K562 (cell line): Measurements from ENCODE around the gene RHBG. TPM values are rescaled to one million over a fixed set of nuclear protein-coding genes. Genes with fewer than 3 reads are reported as not detected.

ENCODE experiments used
- ARID2 ChIP-seq: fragments of 450-650 bp; IDR thresholded peaks from 2 replicates; pipeline ENCODE4 v1.6.1; 2017; ENCODE audit warnings: antibody characterized with exemption, mild to moderate bottlenecking
- DEAF1 ChIP-seq: fragments of 450-650 bp; formaldehyde crosslinking; IDR thresholded peaks from 2 replicates; pipeline ENCODE4 v1.4.0; 2020; ENCODE audit warnings: mild to moderate bottlenecking, moderate library complexity
- ESRRA ChIP-seq: fragments of 450-650 bp; IDR thresholded peaks from 2 replicates; pipeline ENCODE4 v1.6.1; 2014; ENCODE audit warnings: low read depth, mild to moderate bottlenecking, moderate library complexity, borderline replicate concordance
- FOXA3 ChIP-seq, 2 experiments: fragments of 450-650 bp in 1 of 2; sonication (generic) in 1 of 2; formaldehyde crosslinking; IDR thresholded peaks in 1 of 2; conservative IDR thresholded peaks in 1 of 2; 2 replicates each; pipeline versions ENCODE4 v1.4.0 to v1.8.0; 2020 to 2022; ENCODE audit warnings: mild to moderate bottlenecking in 2 of 2, missing genetic modification reagents in 1 of 2
- GTF2F1 ChIP-seq: IDR thresholded peaks from 2 replicates; pipeline ENCODE4 v1.6.1; 2011; ENCODE audit warnings: low read depth, low read length, improper control_type of control experiment
- HEY1 ChIP-seq: fragments of 250-450 bp; sonication (Bioruptor Pico); IDR thresholded peaks from 2 replicates; pipeline ENCODE4 v1.5.0; 2020; ENCODE audit warnings: mild to moderate bottlenecking, moderate library complexity, borderline replicate concordance
- MBD2 ChIP-seq: sonication (generic); IDR thresholded peaks from 2 replicates; pipeline ENCODE4 v1.6.1; 2016; ENCODE audit warnings: low read depth, borderline replicate concordance
- MTA1 ChIP-seq: fragments of 450-650 bp; IDR thresholded peaks from 2 replicates; pipeline ENCODE4 v1.6.1; 2017; ENCODE audit warnings: borderline replicate concordance
- NCOA6 ChIP-seq: fragments of 450-650 bp; IDR thresholded peaks from 2 replicates; pipeline ENCODE4 v1.6.1; 2017; ENCODE audit warnings: mild to moderate bottlenecking
- NUFIP1 ChIP-seq: fragments of 450-650 bp; IDR thresholded peaks from 2 replicates; pipeline ENCODE4 v1.6.1; 2018; ENCODE audit not compliant: partially characterized antibody
- POLR3A ChIP-seq: IDR thresholded peaks from 2 replicates; pipeline ENCODE4 v1.6.1; 2011; ENCODE audit warnings: borderline replicate concordance, mild to moderate bottlenecking, moderate library complexity; ENCODE audit not compliant: insufficient read length, insufficient read depth; ENCODE audit errors: extremely low read depth
- TAF9B ChIP-seq: fragments of 450-650 bp; IDR thresholded peaks from 2 replicates; pipeline ENCODE4 v1.6.1; 2018; ENCODE audit warnings: mild to moderate bottlenecking; ENCODE audit not compliant: partially characterized antibody
- TCF7 ChIP-seq: sonication (generic); IDR thresholded peaks from 2 replicates; pipeline ENCODE4 v1.6.1; 2016; ENCODE audit warnings: antibody characterized with exemption, borderline replicate concordance
- ZNF175 ChIP-seq: fragments of 200-800 bp; sonication (Bioruptor generic); IDR thresholded peaks from 2 replicates; pipeline ENCODE4 v1.6.1; 2016; ENCODE audit warnings: low read depth, mild to moderate bottlenecking, missing genetic modification characterization, missing compliant biosample characterization
- ZNF699 ChIP-seq: fragments of 250-450 bp; sonication (Bioruptor Pico); IDR thresholded peaks from 2 replicates; pipeline ENCODE4 v1.8.0; 2021; ENCODE audit warnings: mild to moderate bottlenecking, moderate library complexity; ENCODE audit not compliant: insufficient replicate concordance
- polyA plus RNA-seq, 8 experiments: library from polyadenylated mRNA; depleted of rRNA in 4 of 8; stranded (reverse) in 5 of 8; unstranded in 3 of 8; fragments of >200 nt; fragmentation: Nextera tagmentation in 2 of 8; fragmentation: Illumina TruSeq in 1 of 8; extraction: Ambion mirVana in 2 of 8; extraction: Trizol in 1 of 8; gene quantifications; 2 replicates each; pipeline versions ENCODE4 v1.2.1 to v1.2.3, GENCODE V29; 2011 to 2014; ENCODE audit warnings: inconsistent platforms in 1 of 8, missing spikeins in 1 of 8
- total RNA-seq, 7 experiments: library from RNA; depleted of rRNA in 6 of 7; stranded (reverse); fragments of >200 nt in 6 of 7; fragmentation: Illumina TruSeq in 2 of 7; extraction: Trizol in 2 of 7; gene quantifications; 2 replicates each; pipeline versions ENCODE4 v1.2.1 to v1.2.3, GENCODE V29; 2011 to 2021; ENCODE audit warnings: low replicate concordance in 1 of 7
- TF ChIP-seq, protein P1 (sequence below), 2 experiments: IDR thresholded peaks in 1 of 2; conservative IDR thresholded peaks in 1 of 2; 2 replicates each; pipeline ENCODE4 v1.6.1; 2016; ENCODE audit warnings: low read depth in 2 of 2, mild to moderate bottlenecking in 1 of 2, missing compliant biosample characterization in 1 of 2, missing genetic modification characterization in 1 of 2, moderate library complexity in 1 of 2
- TF ChIP-seq, protein P2 (sequence below): fragments of 150-350 bp; conservative IDR thresholded peaks from 2 replicates; pipeline ENCODE4 v1.6.1; 2014; ENCODE audit warnings: low read length
- TF ChIP-seq, protein P3 (sequence below): fragments of 450-650 bp; IDR thresholded peaks from 2 replicates; pipeline ENCODE4 v1.6.1; 2014; ENCODE audit warnings: low read depth, mild to moderate bottlenecking, moderate library complexity, borderline replicate concordance

RHBG gene
- total and polyA plus RNA-seq, 9 of the 15 experiments (the other 6 are each of a cell fraction or from before 2014, with no cell fraction given): not detected

DNA sequence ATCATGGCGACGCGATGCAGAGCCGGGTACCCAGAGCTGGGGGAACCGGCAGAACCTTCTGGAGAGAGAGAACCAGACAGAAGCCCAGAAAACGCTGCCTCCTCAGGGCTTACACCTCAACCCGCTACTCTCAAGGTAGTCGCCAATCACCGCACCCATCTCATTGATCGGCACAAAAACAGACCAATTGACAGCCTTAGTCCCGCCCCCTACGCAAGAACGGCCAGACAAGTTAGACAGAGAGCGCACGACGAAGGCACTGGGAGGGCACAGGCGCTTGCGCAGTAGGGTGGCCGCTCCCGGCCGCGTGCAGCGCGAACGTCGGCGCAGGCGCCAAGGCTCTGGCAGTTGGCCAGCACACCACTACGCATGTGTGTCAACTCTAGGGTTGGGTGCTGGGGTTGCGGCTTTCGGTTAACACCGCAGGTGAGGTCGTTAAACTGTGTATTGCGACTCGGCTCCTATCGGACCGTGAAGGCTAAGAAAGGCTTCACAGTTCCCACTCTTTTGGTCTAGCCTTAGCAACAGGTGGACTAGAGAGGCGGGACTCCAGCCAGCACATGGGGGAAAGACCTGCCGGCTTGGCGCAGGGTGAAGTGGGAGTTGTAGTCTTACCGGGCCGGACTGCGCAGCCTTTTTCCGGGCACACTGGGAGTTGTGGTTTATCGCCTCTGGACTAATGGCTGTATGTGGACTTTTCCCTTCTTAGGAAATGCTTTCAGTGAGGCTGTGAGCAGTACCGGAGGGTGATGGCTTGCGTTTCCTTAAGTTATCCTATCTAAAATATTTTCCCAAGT is 30.6 kb upstream of the RHBG start, which contains the start of the genes CCT3 and TSACC (continued):
- TF ChIP-seq, protein P1, sequence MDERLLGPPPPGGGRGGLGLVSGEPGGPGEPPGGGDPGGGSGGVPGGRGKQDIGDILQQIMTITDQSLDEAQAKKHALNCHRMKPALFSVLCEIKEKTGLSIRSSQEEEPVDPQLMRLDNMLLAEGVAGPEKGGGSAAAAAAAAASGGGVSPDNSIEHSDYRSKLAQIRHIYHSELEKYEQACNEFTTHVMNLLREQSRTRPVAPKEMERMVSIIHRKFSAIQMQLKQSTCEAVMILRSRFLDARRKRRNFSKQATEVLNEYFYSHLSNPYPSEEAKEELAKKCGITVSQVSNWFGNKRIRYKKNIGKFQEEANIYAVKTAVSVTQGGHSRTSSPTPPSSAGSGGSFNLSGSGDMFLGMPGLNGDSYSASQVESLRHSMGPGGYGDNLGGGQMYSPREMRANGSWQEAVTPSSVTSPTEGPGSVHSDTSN (CRISPR knock-in tag; IDR thresholded peaks at IDR 0.05; ENCODE audit: low read depth): peak; percentile 95
- TF ChIP-seq, protein P1 (tag; conservative IDR thresholded peaks at IDR 0.05; ENCODE audit: low read depth): peak; percentile 99
- TF ChIP-seq NUFIP1 (no peak), MTA1 (no peak; the same call in 1 of the 2 replicates), GTF2F1 (no peak), ZNF699 (CRISPR knock-in tag) (no peak), TCF7 (peak; percentile 37; the same call in 1 of the 2 replicates), ARID2 (no peak), TAF9B (peak; percentile 78), DEAF1 (CRISPR knock-in tag) (no peak), FOXA3 (CRISPR knock-in tag; conservative IDR thresholded peaks at IDR 0.05 in 1 of 2, IDR thresholded peaks at IDR 0.05 in 1 of 2) (no peak), POLR3A (no peak), NCOA6 (no peak), ESRRA (peak; percentile 36; the same call in 1 of the 2 replicates), ZNF175 (no peak), HEY1 (CRISPR knock-in tag) (no peak), MBD2 (peak; percentile 98)
- TF ChIP-seq, protein P2, sequence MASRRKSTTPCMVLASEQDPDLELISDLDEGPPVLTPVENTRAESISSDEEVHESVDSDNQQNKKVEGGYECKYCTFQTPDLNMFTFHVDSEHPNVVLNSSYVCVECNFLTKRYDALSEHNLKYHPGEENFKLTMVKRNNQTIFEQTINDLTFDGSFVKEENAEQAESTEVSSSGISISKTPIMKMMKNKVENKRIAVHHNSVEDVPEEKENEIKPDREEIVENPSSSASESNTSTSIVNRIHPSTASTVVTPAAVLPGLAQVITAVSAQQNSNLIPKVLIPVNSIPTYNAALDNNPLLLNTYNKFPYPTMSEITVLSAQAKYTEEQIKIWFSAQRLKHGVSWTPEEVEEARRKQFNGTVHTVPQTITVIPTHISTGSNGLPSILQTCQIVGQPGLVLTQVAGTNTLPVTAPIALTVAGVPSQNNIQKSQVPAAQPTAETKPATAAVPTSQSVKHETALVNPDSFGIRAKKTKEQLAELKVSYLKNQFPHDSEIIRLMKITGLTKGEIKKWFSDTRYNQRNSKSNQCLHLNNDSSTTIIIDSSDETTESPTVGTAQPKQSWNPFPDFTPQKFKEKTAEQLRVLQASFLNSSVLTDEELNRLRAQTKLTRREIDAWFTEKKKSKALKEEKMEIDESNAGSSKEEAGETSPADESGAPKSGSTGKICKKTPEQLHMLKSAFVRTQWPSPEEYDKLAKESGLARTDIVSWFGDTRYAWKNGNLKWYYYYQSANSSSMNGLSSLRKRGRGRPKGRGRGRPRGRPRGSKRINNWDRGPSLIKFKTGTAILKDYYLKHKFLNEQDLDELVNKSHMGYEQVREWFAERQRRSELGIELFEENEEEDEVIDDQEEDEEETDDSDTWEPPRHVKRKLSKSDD: no peak
- TF ChIP-seq, protein P3, sequence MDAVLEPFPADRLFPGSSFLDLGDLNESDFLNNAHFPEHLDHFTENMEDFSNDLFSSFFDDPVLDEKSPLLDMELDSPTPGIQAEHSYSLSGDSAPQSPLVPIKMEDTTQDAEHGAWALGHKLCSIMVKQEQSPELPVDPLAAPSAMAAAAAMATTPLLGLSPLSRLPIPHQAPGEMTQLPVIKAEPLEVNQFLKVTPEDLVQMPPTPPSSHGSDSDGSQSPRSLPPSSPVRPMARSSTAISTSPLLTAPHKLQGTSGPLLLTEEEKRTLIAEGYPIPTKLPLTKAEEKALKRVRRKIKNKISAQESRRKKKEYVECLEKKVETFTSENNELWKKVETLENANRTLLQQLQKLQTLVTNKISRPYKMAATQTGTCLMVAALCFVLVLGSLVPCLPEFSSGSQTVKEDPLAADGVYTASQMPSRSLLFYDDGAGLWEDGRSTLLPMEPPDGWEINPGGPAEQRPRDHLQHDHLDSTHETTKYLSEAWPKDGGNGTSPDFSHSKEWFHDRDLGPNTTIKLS: peak; percentile 82
